NCI-H146 treated with DMSO at 0.1 percent for 48 hours (cell line): ENCODE data around the gene NRXN3.

Experiments used
- DNase-seq: peaks from one replicate; lab custom pipeline; 2025; ENCODE audit not compliant: unreplicated experiment; lab: John Stamatoyannopoulos, UW

Gene NRXN3

GRCh38 chr14:79496701-79497100, 1326.5 kb downstream of the NRXN3 start:
- no peak for DNase-seq

- no peak for DNase-seq
Observed at GRCh38 chr14:79500489-79500888, 1330.3 kb downstream of the NRXN3 start.

DNA sequence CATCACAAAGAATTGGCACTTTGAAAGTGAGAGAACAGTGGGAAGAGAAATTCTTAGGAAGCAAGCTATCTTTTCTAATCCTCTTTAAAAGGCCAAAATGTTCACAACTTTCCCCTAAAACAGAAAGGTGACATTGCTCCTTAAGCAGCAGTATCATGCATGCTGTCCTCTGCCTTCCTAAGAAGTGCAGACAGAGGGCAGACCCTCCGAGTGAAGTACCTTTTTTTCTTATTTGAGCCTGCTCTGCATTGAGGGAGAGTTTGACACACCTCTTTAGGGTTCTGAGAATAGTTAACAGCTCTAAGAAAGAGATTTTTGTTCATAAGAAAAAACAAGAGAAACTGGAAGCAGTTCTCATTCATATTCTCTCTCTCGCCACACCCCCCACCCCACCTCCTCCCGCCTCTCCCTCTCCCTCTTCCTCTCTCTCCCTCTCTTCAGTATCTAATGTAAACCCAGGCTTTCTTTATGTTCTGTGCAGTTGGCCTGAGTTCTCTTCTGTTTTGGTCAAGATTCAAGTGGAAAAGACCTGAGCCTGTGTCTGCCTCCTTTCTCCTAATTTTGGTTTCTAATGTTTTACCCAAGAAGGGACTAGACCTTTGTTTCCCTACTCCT, 1332.1 kb downstream of the NRXN3 start:
- DNase-seq: no peak

- no peak for DNase-seq
Observed at GRCh38 chr14:79502751-79503148, 1332.6 kb downstream of the NRXN3 start.

- no peak for DNase-seq
Observed at GRCh38 chr14:79510659-79511058, 1340.5 kb downstream of the NRXN3 start.

GRCh38 chr14:79511146-79511545, 1341.0 kb downstream of the NRXN3 start:
- DNase-seq: no peak

GRCh38 chr14:79513446-79513845, 1343.3 kb downstream of the NRXN3 start:
- no peak for DNase-seq

DNA sequence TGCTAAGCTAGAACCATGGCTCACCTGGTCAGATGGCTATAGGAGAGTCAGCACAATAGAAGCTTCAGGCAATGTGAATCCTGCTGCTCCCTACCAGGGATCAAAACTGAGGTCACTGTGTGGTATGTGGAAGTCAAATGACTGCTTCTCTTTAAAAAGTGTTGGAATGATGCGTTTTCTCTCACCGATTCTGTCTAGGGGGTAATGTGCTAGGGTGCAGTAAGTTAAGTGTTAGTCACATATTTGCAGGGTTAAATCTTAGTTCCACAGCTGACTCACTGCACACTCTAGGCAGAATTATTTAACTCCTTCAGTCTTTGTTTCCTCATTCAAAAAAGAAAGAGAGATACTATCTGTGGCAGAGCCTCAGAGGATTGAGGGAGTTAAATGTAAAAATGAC, 1344.5 kb downstream of the NRXN3 start:
- no peak for DNase-seq

- DNase-seq: no peak
Observed at GRCh38 chr14:79515158-79515557, 1345.0 kb downstream of the NRXN3 start.

- DNase-seq: no peak
Observed at GRCh38 chr14:79516009-79516408, 1345.8 kb downstream of the NRXN3 start.

GRCh38 chr14:79525416-79525815, 1355.2 kb downstream of the NRXN3 start:
- DNase-seq: no peak

DNA sequence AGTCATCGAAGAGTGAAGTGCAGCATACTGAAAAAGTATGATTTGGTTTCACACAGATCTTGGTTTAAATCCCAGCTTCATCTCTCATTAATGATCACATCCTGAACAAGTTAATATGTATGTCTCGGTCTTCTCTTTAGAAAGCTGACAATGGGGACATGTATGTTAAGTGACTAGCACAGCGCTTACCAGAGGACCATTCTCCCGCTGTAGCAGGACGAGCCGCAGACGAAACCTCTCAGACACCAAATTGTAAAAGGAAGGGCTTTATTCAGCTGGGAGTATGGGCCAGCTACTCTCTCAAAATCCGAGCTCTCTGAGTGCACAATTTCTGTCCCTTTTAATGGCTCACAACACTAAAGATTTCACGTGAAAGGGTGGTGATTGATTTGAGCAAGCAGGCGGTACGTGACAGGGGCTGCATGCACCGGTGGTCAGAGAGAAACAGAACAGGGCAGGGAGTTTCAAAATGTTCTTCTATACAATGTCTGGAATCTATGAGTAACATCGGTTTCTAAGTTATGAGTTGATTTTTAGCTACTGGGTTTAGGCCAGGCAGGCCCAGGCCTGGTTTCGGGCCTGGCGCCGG, 1358.7 kb downstream of the NRXN3 start:
- no peak for DNase-seq

GRCh38 chr14:79530555-79530954, 1360.4 kb downstream of the NRXN3 start:
- DNase-seq: no peak

GRCh38 chr14:79534703-79535353, 1364.7 kb downstream of the NRXN3 start:
- no peak for DNase-seq

- no peak for DNase-seq
Observed at GRCh38 chr14:79540394-79540793, 1370.2 kb downstream of the NRXN3 start.

- DNase-seq: no peak
Observed at GRCh38 chr14:79542121-79542520, 1371.9 kb downstream of the NRXN3 start.

- DNase-seq: no peak
Observed at GRCh38 chr14:79543348-79543747, 1373.2 kb downstream of the NRXN3 start.

DNA sequence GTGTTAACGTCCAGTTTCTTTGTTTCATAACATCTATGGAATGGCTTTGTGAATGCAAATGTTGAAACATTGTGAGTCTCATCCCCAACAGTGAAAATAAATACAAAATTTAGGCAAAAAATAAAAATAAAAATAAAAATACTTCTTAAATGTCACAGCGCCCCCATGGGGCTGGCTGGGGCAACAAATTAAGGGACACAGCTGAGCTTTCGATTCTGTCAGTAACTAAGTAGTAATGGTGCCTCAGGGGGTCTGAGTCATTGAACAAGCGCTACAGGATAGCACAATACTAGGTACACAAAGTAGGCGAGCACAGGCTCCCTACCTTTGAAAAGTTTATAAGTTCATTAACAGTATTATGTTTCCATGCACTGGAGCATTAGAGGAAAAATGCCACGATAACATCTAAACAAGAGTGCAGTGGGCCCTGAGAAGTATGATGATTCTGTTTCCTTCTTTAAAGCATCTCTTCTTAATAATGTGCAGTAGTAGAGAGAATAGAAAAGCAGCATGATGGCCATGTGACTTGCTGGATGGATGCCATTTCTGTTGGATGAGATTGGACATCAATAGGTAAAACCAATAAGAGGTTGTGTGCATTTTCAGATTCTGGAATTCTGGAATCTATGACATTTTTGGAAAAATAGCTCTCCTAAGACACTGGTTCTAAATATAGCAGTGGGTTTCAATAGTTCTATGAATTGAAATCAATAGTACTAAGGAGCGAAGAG, 1374.0 kb downstream of the NRXN3 start:
- DNase-seq: no peak

DNA sequence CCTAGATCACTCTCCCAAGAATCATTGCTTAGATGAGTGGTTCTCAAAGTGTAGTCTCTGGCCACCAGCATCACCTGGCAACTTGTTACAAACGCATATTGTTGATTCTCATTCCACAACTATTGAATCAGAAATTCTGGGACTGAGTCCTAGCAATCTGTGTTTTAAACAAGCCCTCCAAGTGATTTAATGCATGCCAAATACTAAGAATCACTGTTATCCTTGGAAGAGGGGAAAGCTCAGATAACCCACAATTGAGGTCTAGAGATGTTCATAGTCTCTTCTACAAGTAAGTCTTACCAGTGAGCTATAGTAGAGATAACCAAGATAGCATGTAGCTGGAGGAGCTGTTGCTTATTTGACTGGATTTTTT, 1374.5 kb downstream of the NRXN3 start:
- no peak for DNase-seq

- DNase-seq: no peak
Observed at GRCh38 chr14:79548836-79549235, 1378.7 kb downstream of the NRXN3 start.

DNA sequence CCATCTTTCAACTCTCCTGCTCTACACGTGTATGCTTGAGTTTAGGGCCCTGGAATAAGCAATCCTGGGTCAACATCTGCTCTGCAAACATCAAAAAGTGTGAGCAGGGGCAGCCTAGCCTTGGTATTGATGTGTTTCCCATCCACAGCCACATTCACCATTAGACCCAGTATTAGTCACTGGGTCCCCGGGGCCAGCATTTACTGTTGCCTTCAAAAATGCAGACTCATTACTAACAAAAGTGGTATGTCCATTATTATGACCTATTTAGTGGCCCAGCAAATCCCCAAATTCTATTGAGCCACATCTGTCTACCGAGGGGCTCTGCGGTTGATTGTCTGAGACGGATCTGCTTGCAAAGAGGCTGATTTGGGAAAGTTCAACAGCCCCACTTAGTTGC, 1379.3 kb downstream of the NRXN3 start:
- DNase-seq: no peak

DNA sequence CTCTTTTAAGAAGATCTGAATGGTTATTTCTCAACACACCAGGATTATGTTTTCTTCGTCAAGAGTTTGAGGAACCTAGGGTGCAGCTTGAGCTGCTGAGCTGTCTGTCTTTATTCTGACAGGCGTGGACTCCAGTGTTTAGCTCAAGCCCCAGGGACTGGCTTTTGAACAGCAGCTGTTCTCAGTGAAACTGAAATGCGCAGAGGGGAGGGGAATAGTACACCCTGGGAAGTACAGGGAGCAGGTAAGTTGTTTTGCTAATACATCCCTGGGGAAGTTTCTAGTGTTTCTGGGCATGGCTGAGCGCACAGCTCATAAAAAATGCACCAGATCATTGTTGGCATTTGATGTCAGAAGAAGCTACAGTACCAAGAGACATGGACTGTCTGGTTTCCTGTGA, 1381.3 kb downstream of the NRXN3 start:
- DNase-seq: no peak
